WTC11 (cell line): ENCODE measurements around the gene DENND5A.

ENCODE experiments used
- CTCF ChIP-seq: fragments of 200-600 bp; IDR thresholded peaks from 2 replicates; pipeline ENCODE4 v1.8.0; 2022; ENCODE audit warnings: antibody characterized with exemption
- FOXP1 ChIP-seq: sonication (generic); formaldehyde crosslinking; IDR thresholded peaks from 2 replicates; pipeline ENCODE4 v1.8.0; 2022; ENCODE audit warnings: missing genetic modification reagents, mild to moderate bottlenecking, moderate library complexity, borderline replicate concordance
- MAX ChIP-seq: sonication (generic); formaldehyde crosslinking; IDR thresholded peaks from 2 replicates; pipeline ENCODE4 v1.8.0; 2022; ENCODE audit warnings: mild to moderate bottlenecking, missing genetic modification reagents

GRCh38 chr11:9251311-9251710 is 13.8 kb downstream of the DENND5A start:
- no peak for TF ChIP-seq CTCF
- TF ChIP-seq FOXP1 (CRISPR knock-in tag) = no peak
- TF ChIP-seq MAX (CRISPR knock-in tag) = no peak
